Glomerular visceral epithelial cell (primary cell): Measurements from ENCODE around the gene ACACB.
"Not testable (repeated sequence)": the region's sequence is repeated elsewhere in the genome, so short reads cannot be mapped to it uniquely, and the experiment has no call there.

Experiments
- DNase-seq: peaks from one replicate; pipeline ENCODE4 v3.0.0-alpha.2; 2016; ENCODE audit errors: extremely low spot score

ACACB gene

DNA sequence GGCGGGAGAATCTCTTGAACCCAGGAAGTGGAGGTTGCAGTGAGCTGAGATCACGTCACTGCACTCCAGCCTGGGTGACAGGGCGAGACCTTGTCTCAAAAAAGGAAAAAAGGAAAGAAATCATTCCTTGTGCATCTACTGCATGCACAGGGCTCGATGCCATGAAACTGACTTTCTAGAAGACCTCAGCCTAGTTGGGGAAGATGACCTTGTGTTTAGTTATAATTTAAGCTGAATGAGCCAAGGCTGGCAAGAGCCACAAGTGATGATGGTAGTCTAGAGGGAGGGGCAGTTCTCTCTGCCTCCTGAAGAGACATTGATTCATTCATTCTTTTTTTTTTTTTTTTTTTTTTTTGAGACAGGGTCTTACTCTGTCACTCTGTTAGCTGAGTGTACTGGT lies 24.2 kb downstream of the ACACB start:
- DNase-seq = no peak

DNA sequence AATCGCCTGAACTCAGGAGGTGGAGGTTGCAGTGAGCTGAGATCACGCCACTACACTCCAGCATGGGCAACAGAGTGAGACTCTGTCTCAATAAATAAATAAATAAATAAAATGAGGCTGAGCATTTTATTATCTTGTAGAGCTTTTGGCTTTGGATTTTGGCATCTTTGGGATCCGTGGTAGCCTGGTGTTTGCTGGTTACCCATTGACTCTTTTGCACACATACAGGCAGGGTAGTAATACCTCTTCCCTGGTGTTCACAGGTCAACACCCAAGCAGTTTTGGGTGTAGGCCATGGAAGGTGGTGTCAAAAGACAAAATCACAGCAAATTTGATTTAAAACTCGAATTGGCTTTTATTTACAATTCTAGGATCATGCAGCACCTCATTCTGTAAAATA lies 27.8 kb downstream of the ACACB start:
- DNase-seq = no peak

DNA sequence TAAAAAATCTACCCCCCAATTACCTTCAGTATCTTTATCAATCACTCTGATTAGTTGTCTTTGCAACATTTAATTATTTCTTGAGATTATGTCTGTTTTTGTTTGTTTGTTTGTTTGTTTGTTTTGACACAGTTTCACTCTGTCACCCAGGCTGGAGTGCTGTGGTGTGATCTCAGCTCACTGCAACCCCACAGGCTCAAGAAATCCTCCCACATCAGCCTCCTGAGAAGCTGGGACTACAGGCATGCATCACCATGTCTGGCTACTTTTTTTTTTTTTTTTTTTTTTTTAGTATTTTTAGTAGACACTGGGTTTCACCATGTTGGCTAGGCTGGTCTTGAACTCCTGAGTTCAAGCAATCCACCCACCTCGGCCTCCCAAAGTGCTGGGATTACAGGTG lies 30.7 kb downstream of the ACACB start:
- not testable (repeated sequence) for DNase-seq

DNA sequence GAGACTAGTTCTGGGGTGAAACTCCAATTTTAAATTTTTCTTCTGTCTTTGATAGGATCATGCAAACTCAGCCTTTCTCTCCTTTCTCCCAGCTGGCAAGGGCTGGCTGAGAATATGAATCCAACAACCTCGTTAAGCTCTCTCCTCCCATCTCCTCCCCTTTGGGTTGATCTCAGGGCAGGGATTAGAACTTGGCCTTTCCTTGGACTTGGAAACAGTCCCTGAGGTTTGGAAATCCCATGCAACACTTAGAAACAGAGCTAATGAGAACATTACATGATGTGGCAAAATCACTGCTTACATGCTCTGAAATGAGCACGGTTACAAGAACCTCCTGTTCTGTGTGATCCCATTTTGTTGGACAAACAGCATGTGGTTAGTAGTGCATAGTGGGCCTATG lies 31.6 kb downstream of the ACACB start:
- no peak for DNase-seq

DNA sequence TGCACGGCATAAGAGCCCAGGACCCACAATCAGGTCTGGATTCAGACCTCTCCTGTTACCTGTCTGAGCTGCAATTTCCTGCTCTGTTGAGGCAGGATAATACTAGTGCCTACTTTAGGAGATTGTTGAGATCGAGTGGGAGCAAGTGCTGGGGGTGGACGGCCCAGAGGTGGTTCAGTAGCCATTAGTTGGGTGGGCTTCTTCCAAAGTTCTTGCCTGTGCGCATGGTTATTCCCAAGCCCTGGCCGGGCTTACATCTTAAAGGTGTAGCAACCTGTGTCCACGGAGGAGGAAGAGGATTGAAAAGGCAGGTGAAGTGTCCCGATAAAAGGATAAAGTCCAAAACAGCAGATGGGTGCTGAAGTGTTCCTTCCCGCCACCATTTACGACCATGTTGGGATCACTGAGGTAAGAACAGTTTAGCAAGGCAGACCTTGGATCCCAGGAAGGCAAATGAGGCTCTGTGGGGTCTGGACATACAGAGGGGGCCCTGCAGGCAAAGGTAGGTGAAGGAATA lies 33.8 kb downstream of the ACACB start:
- DNase-seq = no peak

DNA sequence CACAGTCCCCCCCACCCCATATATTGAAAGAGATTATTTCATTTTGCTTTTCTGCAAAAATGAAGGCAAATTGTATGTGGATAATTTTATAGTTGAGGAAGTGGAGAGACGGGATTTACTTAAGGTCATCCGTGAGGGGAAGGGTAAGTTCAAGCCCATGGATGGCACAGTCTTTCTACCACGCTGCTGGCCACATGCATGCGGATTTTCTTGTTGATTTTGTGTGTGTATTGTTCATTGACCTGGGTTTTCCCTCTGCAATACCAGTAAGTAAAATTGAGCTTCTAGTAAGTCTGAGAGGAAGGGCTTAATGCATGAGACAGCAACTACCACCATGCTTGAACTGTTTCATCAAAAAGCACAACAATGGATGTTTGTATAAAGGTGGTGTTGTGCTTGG lies 35.1 kb downstream of the ACACB start:
- no peak for DNase-seq

DNA sequence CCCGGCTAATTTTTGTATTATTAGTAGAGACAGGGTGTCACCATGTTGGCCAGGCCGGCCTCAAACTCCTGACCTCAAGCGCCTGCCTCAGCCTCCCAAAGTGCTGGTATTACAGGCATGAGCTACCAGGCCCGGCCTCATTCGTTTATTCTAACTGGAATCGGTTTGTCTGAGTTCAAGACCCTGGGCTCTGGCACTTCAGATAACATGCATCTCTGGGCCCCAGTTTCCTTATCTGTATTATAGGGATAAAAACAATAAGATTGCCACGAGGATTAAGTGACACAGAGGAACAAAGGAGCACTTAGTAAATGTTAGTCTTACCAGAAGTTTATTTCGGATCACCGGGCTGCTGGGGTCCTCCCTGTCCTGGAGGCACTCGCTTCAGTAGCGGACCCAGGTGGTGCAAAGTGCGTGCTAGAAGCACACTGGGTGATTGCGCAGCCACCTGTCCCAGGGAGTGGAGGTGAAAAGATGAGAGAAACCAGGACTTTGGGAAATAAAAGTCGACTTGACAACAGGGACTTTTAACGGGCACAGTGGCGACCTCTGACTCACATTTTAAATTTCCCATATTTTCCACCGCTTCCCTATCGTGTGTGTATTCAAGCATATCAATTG lies 37.5 kb downstream of the ACACB start:
- no peak for DNase-seq

DNA sequence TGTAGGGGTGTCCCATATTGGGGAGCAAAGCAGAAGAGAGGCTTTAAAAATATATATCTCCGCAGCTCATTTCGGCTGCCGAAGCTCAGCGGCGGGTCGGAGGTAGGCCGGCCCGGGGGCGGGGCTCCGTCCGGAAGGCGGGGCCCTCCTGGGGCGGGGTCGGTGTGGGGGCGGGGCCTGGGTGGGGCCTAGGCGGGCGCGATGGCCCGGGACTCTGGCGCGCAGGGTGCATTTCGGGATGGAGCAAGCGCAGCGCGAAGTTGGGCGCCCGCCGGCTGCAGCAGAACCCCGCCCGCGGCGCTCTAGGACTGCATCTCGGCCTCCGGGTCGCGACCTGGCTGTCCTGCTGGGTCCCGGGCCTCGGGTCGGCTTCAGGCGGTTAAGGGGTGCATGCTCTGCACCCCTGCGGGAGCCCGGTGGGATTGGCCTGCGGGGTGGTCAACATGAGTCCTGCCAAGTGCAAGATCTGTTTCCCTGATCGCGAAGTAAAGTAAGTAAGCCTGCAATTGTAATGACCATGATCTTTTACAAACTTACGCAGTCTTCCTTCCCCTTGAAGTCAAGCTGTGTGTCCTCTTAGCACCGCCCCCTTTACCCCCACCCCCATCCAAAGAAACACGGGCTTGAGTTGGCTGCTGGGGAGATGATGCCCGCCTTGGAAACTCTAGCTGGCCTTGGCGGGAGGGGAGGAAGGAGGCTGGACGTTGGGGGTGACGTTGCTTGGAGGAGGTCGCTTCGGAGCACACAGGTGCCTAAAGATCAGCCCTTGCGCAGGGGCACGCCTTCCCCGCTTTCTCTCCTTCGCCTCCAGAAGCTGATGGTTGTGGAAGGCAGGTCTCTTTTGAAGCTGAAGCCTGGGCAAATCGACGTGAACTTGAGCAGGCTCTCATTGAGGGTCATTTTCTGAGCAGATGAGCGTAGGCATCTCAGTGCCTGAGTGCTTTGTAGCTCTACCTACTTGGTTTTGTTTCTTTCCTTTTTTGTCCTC lies 38.4 kb downstream of the ACACB start:
- DNase-seq = peak; percentile 50

DNA sequence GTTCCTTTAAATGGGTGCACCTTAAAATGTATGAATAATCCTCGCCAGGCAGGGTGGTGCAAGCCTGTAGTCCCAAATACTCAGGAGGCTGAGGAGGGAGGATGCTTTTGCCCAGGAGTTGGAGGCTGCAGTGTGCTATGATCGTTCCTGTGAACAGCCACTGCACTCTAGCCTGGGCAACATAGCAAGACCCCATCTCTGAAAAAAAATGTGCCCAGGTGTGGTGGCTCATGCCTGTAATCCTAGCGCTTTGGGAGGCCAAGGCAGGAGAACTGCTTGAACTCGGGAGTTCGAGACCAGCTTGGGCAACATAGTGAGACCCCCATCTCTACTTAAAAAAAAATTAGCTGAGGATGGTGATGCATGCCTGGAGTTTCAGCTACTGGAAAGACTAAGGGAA lies 39.6 kb downstream of the ACACB start:
- DNase-seq = no peak

DNA sequence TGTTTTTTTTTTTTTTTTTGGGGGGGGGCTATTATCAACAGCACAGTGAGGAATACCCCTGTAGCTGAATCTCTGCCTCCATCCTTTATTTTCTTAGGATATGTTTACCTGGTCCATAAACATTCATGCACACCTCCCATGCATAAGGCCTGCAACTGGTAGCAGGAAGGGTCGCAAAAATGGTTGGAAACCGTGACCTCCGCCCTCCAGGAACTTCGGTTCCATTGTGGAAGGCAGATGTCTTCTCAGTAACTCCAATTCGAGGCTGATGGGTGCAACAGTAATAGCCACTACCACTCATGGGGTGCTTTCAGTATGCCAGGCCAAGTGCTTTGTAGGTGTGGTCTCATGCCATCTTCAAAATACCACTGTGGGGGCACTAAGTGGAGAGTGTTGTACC lies 40.2 kb downstream of the ACACB start:
- DNase-seq = no peak

DNA sequence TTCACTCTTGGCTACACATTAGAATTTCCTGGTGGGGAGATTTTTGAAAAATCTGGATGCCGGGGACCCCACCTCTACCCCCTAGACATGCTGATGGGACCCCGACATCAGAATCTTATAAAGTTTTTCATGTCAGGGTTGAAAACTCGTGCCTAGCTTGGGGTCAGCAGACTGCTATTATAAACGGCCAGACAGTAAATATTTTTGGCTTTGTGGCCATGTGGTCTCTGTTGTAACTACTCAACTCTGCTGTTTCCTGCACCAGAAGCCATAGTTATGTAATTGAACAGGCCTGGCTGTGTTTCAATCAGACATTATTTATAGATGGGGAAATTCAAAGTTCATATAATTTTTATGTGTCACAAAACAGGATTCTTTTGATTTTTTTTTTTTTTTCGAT lies 41.6 kb downstream of the ACACB start:
- DNase-seq = no peak

DNA sequence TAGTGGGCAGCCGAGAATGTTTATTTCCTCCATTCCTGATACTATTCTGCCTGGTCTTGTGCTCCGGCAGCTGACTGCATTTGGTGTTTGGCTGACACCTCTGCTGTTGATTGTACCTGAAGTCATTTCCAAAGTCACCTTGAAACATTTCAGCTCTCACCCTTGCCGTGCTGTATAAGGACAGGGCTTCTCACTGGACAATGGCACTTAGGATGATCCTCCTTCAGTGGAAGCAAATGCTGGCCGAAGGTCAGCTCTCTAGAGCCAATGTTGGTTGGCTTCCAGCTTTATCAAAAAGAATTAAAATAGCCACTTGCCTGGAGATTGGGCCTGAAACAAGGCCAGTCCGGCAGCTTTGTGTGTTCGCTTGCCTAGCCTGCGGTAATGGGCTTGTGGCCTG lies 44.0 kb downstream of the ACACB start:
- DNase-seq = no peak

DNA sequence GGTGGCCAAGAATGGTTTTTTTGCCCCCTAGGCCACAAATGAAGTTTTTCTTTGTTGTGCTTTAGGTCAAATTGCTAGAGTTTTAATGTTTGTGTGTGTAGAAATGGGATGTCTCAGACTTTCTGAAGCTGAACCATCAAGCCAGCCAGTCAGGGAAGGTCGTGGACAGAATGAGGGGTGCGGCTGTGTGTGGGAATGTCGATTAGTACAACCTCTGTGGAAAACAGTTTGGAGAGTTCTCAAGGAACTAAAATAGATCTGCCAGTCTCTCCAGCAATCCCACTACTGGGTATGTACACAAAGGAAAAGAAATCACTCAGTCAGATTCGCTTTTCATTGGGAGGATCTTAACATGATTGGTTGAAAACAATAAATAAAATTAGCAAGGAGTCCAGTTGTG lies 44.5 kb downstream of the ACACB start:
- DNase-seq = no peak

DNA sequence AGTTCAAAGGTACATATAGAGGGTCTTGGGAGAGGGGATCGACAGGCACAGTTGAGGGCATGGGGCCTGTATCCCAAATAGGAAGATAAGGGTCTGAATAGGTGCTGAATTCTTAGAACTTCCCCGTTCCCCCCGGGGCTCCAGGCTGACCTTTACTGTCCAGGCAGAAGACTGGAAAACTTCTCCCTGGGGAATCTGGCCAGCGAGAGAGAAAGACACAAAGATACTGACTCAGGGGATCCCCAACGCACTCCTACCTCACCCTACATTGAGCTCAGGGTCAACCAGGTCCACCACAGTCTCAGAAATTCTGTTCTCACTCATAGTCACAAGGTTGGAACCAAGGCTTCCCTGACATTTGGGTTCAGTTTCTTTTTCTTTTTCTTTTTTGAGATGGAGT lies 46.2 kb downstream of the ACACB start:
- no peak for DNase-seq

DNA sequence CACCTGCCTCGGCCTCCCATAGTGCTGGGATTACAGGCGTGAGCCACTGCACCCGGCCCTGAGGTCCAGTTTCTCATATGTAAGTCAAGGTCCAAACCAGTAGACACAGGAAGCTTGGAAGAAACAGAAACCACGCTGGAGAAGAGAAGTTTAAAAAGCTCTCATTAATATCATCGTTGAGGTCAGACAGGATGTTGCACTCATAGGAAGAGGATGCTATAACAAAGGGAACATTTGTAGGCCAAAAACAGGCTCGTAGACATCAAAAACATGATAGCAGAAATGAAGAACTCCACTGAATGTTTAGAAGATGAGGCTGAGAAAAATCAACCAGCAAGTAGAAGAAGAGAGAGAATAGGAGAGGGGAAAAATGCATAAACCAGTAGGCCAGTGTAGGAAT lies 46.8 kb downstream of the ACACB start:
- DNase-seq = no peak

DNA sequence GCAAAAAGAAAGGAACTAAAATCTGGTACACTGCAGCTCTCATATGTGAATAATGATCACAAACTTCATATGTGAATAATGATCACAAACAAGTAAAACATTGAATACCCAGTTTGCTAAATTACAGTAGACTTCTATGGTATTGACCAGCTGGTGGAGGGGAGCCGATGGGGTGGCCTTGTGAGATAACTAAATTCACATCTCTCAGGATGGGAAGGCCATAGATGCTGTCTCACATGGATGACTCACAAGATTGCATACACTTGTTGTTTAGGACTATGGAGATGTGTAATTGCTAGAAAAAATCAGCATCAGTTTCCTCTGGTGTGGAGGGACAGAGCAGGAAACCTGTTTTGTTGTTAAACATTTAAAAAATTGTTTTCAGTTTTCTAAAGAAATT lies 49.2 kb downstream of the ACACB start:
- DNase-seq = no peak

DNA sequence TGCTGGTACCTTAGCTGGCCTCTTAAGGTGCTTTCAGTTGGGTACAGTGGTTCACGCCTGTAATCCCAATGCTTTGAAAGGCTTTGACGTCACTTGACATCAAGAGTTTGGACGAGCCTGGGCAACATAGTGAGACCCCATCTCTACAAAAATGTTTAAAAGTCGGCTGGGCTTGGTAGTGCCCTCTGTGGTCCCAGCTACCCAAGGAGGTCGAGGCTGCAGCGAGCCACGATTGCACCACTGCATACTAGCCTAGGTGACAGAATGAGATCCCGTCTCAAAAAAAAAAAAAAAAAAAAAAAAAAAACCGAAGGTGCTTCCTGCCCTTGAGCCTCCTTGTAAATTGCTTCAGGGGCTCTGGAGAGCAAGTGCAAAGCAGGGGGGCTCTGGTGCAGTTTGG lies 50.0 kb downstream of the ACACB start:
- no peak for DNase-seq

DNA sequence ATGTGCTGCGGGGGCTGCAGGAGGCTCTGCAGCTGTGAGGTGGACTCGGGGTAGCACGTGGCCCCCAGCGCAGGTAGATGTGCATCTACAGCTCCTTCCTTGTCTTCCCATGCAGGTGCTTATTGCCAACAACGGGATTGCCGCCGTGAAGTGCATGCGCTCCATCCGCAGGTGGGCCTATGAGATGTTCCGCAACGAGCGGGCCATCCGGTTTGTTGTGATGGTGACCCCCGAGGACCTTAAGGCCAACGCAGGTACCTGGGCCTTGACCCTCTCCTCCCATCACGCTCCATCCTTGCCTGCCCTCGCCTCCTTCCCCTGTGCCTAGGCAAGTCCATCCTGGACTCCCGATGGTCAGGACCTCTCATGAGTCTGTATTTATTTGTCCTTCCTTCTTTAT lies 51.4 kb downstream of the ACACB start:
- DNase-seq = no peak

DNA sequence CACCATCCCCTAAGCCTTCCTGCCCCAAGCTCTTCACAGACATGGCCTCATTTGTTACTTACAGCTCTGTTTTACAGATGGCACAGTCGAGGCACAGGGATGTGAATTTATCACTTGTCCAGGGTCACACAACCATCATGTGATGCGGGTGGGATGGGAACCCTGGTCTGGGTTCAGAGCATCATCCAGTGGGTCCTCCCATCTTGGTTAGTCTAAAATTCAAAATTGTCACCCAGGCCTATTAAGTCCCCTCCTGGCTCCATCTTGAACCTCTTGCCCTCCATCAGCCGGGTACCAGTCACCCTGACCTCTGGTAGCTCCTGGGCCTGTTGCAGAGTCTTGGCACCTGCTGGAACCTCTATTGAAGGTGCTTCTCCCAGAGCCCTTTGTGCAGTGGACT lies 52.9 kb downstream of the ACACB start:
- DNase-seq = no peak

DNA sequence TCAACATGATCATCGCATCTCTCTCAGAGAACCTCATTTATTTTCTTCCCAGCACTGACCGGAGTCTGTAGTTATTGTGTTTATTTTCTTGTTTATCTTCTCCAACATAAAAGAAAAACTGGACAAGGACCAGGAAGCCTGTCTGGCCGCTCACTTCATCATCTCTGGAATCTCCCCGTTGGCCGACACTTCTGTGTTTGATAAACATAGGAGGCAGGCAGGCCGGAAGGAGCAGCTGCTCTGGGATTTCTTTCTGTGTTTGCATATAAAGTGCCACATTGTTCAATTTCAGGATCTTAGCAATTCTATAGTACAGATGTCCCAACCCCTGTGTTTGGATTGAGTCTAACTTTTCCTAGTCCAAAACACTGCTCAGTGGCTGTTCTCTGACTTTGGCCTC lies 53.3 kb downstream of the ACACB start:
- DNase-seq = no peak

DNA sequence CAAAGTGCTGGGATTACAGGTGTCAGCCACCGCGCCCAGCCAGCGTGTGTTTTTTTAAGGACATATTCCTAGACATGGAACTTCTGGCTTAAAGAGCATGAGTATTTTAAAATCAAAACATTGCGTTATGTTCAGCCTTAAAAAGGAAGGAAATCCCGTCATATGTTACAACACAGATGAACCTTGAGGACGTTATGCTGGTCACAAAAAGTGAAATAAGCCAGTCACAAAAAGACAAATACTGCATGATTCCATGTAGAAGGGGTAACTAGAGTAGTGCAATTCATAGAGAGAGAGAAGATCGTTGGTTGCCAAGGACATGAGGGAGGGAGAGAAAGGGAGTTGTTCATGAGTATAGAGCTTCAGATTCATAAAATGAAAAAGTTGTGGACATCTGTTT lies 53.9 kb downstream of the ACACB start:
- no peak for DNase-seq

DNA sequence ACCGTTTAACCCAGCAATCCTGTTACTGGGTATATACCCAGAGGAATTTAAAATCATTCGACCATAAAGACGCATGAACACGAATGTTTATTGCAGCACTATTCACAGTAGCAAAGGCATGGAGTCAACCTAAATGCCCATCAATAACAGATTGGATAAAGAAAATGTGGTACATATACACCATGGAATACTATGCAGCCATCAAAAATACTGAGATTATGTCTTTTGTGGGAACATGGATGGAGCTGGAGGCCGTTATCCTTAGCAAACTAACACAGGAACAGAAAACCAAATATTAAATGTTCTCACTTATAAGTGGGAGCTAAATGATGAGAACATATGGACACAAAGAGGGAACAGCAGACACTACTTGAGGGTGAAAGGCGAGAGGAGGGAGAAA lies 56.4 kb downstream of the ACACB start:
- DNase-seq = not testable (repeated sequence)
